Measurements from ENCODE around the gene RAE1. TPM values are rescaled to one million over a fixed set of nuclear protein-coding genes. Genes with fewer than 3 reads are reported as not detected.
A peak's percentile ranks its signal among the peaks of the same experiment; 100 is the strongest.

RAE1 gene, protein sequence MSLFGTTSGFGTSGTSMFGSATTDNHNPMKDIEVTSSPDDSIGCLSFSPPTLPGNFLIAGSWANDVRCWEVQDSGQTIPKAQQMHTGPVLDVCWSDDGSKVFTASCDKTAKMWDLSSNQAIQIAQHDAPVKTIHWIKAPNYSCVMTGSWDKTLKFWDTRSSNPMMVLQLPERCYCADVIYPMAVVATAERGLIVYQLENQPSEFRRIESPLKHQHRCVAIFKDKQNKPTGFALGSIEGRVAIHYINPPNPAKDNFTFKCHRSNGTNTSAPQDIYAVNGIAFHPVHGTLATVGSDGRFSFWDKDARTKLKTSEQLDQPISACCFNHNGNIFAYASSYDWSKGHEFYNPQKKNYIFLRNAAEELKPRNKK
- 21.1 TPM for total RNA-seq

DNA sequence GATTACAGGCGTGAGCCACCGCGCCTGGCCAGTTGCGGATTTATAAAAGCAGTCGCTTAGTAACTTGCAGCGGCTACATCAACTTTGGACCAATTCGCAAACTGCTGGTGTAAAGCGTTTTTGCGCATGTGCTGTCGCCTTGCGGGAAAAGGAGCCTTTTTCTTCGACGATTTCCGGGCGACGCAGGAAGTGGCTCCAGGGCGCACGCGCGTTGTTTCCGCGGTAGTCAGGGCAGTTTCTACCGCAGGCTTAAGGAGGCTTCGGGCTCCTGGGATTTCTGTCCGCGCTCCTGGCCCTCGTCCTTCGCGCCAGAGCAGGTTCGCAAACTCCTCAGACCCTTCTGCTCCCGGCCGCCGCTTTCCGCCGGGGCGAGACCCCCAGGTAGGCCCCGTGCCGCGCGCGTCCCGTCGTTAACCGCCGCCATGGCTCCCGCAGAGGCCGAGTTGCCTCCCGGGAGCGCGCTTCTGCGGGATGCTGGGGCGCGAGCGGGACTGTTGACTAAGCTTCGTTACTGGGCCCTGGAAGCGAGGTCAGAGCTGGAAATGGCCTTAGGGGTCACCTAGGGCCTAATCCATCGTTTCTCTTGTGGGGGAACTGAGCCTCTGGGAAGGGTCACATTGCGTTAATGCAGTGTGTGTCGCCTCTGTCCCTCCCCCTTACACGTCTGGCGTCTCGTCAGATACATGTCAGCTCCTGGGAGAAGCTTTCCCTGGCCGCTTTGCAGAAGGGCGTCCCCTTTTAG lies at the start of gene RAE1:
Gene RAE1, plus strand, starts transcription at position 214 of the 742 bp plus-strand sequence. CDS start 2,784 bp downstream, outside the sequence.
- peaks cover 0 to 19% of the 10 kb centered on the region in 2 donors for H3K36me3 ChIP-seq
- H3K27me3 ChIP-seq, result no peaks in the 10 kb centered on the region
- H3K4me1 ChIP-seq, result peaks cover 20% of the 10 kb centered on the region
- peak within 1 kb of the TSS; percentile 85 for H3K27ac ChIP-seq
- peak within 1 kb of the TSS; percentile 63 to 78 for H3K4me3 ChIP-seq
- TF ChIP-seq, protein P1, sequence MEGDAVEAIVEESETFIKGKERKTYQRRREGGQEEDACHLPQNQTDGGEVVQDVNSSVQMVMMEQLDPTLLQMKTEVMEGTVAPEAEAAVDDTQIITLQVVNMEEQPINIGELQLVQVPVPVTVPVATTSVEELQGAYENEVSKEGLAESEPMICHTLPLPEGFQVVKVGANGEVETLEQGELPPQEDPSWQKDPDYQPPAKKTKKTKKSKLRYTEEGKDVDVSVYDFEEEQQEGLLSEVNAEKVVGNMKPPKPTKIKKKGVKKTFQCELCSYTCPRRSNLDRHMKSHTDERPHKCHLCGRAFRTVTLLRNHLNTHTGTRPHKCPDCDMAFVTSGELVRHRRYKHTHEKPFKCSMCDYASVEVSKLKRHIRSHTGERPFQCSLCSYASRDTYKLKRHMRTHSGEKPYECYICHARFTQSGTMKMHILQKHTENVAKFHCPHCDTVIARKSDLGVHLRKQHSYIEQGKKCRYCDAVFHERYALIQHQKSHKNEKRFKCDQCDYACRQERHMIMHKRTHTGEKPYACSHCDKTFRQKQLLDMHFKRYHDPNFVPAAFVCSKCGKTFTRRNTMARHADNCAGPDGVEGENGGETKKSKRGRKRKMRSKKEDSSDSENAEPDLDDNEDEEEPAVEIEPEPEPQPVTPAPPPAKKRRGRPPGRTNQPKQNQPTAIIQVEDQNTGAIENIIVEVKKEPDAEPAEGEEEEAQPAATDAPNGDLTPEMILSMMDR (IDR thresholded peaks at IDR 0.05), result no peak
- no peak for TF ChIP-seq POLR2A (IDR thresholded peaks at IDR 0.05)
- peak; percentile 82 for TF ChIP-seq POLR2AphosphoS5 (IDR thresholded peaks at IDR 0.05; ENCODE audit: insufficient read depth in 1 of 2, low read depth in 1 of 2)
- DNase-seq (ENCODE audit: extremely low spot score in 2 of 2), result peak in 1 of 2 donors; percentile 92
- no peaks in the 10 kb centered on the region for H3K9me3 ChIP-seq
- intact Hi-C loops (cut with DNase I), result no loop called here

DNA sequence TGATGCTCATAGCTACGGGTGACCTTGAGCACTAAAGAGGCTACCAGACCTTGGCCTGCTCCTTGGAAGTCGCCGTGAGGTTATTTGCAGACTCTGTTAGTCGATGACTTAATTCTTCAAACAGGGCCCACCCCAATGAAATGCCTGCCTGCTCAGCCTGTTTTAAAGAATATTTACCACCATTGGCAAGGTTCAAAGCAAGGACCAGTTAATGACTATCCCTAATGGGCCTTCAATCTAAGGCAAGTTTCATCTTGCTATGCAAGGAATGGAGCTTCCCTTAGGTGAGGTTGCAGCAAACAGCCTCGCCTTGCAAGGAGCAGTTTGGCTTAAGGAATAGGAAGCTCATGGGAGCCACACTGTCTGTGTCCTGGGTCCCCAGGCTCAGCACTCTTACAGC lies 44.3 kb upstream of the RAE1 start:
- TF ChIP-seq, protein P1 (IDR thresholded peaks at IDR 0.05), result no peak
- peak in 1 of 2 donors; percentile 21 for TF ChIP-seq POLR2AphosphoS5 (IDR thresholded peaks at IDR 0.05; ENCODE audit: insufficient read depth in 1 of 2, low read depth in 1 of 2)
- TF ChIP-seq POLR2A (IDR thresholded peaks at IDR 0.05), result no peak
- Histone ChIP-seq H3K27ac (no peak overlapping the region), H3K36me3 (no peaks in the 10 kb centered on the region), H3K4me1 (peaks cover 26% of the 10 kb centered on the region), H3K9me3 (no peaks in the 10 kb centered on the region), H3K27me3 (no peaks in the 10 kb centered on the region), H3K4me3 (no peak overlapping the region)
- no peak for DNase-seq (ENCODE audit: extremely low spot score in 2 of 2)
- intact Hi-C loops (cut with DNase I), result no loop called here

DNA sequence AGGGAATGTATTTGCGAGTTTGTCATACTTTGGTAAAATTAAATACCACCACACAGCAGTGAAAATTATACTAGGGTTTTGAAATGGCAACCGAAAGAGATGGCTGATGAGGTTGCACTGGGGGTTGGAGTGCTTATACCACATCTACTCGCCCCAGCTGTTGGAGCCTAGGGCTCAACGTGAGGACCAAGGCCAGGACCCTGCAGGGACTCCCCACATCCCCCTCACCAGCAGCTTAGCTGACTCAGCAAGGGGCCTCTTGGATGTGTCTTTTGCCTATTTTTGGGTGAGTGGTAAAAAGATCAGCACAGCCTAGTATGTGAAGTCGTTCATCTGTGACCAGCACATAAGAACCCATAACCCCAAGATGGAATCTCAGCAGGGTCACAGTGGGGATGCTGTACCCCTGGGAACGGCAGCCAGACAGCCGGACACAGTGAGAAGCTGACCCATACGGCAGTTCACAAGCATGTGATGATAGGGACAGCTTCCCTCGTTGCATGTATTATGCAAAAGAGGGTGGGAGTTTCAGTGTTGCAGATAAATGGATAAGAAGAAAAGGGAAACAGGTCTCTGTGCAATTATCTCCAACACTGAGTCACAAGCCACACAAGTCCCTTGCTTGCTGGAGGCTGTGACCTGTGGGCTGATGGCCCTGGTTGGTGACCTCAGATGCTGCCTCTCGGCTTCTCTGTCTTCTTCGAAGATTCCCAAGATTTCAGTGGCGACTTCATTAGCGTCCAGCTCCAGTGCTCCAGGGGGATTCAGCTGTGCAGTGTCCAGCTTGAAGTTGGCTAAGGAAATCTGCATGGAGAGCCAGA lies 42.4 kb upstream of the RAE1 start:
- Histone ChIP-seq H3K9me3 (no peaks in the 10 kb centered on the region), H3K36me3 (no peaks in the 10 kb centered on the region), H3K27ac (no peak overlapping the region), H3K27me3 (no peaks in the 10 kb centered on the region), H3K4me1 (peaks cover 26% of the 10 kb centered on the region), H3K4me3 (no peak overlapping the region)
- DNase-seq (ENCODE audit: extremely low spot score in 2 of 2), result no peak
- intact Hi-C loops (cut with DNase I), result no loop called here
- TF ChIP-seq POLR2A (IDR thresholded peaks at IDR 0.05) (no peak), POLR2AphosphoS5 (IDR thresholded peaks at IDR 0.05; ENCODE audit: insufficient read depth in 1 of 2, low read depth in 1 of 2) (no peak)
- TF ChIP-seq, protein P1 (IDR thresholded peaks at IDR 0.05), result no peak

DNA sequence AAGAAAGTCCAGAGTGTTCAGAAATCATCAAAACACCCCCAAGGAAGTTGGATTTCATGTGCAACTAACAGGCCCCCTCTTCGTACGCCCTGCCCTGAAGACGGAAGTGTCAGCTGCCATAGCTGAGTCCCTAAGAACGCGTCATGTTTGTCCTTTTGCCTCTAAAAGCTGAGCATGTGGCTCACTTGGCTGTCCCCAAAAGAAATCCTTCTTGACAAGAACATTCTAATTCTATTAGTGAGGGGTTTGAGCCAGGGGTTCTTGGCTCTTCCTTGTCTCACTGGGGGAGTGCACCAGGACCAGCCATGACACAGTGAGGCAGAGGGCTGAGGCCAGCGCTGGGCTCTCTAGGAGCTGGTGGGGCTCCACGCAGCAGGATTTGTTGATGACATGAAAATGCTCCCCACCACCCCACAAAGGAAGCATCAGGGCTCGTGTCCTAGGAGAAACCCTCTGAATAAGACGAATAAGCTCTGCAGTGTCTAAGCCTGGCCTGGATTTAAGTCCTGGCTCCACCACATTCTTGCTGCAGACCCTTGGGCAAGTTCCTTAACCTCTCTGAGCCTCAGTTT lies 41.4 kb upstream of the RAE1 start:
- H3K27ac ChIP-seq, result no peak overlapping the region
- H3K4me3 ChIP-seq, result no peak overlapping the region
- H3K36me3 ChIP-seq, result no peaks in the 10 kb centered on the region
- peaks cover 31% of the 10 kb centered on the region for H3K4me1 ChIP-seq
- H3K27me3 ChIP-seq, result no peaks in the 10 kb centered on the region
- intact Hi-C loops (cut with DNase I), result no loop called here
- TF ChIP-seq, protein P1 (IDR thresholded peaks at IDR 0.05), result no peak
- no peak for TF ChIP-seq POLR2A (IDR thresholded peaks at IDR 0.05)
- no peak for TF ChIP-seq POLR2AphosphoS5 (IDR thresholded peaks at IDR 0.05; ENCODE audit: insufficient read depth in 1 of 2, low read depth in 1 of 2)
- no peak for DNase-seq (ENCODE audit: extremely low spot score in 2 of 2)
- H3K9me3 ChIP-seq, result no peaks in the 10 kb centered on the region

All from vagina (tissue), 2 donors.